Ovary (tissue), 3 donors: Measurements from ENCODE around the gene FAM20C.

Experiments used
- EP300 ChIP-seq: sonication (generic); formaldehyde crosslinking; IDR thresholded peaks from one replicate; pipeline ENCODE4 v1.6.1; 2017; ENCODE audit warnings: antibody characterized with exemption
- POLR2A ChIP-seq: fragments of 450-650 bp; IDR thresholded peaks from one replicate; pipeline ENCODE4 v1.6.1; 2017; ENCODE audit warnings: antibody characterized with exemption, mild to moderate bottlenecking, moderate library complexity
- TF ChIP-seq, protein P1 (sequence below), 3 donors: fragments of 450-650 bp in 2 of 3; fragments of 200-600 bp in 1 of 3; IDR thresholded peaks; one replicate each; pipeline versions ENCODE4 v1.5.1 to v1.8.0; 2016 to 2022; ENCODE audit warnings: antibody characterized with exemption in 3 of 3, mild to moderate bottlenecking in 1 of 3
- donor health status: DM: no; HTN: no; CAD: no.

DNA sequence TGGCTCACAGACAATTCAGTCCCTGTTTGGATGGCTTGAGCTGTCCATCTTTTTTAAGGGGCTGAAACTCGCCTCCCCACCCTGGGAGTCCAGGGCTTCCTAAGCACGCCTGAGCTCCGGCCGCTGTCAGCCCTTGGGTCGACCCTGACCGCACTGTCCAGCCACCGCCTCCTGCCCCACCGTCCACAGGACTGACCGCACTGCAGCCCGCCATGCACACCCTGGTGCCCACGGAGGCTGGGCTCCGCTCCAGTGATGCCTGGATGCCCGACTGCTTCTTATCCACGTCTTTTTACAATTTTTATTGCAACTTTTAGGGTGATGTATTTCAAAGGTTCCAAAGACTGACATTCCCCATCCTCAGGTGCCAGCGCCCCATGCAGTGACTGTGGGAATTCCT is 58.2 kb downstream of the FAM20C start:
- TF ChIP-seq, protein P1, sequence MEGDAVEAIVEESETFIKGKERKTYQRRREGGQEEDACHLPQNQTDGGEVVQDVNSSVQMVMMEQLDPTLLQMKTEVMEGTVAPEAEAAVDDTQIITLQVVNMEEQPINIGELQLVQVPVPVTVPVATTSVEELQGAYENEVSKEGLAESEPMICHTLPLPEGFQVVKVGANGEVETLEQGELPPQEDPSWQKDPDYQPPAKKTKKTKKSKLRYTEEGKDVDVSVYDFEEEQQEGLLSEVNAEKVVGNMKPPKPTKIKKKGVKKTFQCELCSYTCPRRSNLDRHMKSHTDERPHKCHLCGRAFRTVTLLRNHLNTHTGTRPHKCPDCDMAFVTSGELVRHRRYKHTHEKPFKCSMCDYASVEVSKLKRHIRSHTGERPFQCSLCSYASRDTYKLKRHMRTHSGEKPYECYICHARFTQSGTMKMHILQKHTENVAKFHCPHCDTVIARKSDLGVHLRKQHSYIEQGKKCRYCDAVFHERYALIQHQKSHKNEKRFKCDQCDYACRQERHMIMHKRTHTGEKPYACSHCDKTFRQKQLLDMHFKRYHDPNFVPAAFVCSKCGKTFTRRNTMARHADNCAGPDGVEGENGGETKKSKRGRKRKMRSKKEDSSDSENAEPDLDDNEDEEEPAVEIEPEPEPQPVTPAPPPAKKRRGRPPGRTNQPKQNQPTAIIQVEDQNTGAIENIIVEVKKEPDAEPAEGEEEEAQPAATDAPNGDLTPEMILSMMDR (IDR thresholded peaks at IDR 0.05), result no peak
- TF ChIP-seq POLR2A (no peak), EP300 (no peak)
